C4-2B (cell line): ENCODE results near the gene SPATA31D1.

Experiments used
- H3K27ac ChIP-seq: fragments of 450-650 bp; 2 replicates; pipeline ENCODE4 v1.5.1; 2017
- CTCF ChIP-seq: fragments of 450-650 bp; conservative IDR thresholded peaks from 2 replicates; pipeline ENCODE4 v1.5.1; 2017; ENCODE audit warnings: mild to moderate bottlenecking
- ZFX ChIP-seq: fragments of 450-650 bp; IDR thresholded peaks from 2 replicates; pipeline ENCODE4 v1.6.1; 2017

Gene SPATA31D1

GRCh38 chr9:81993656-81994055, 5.1 kb downstream of the SPATA31D1 start:
- no peak for TF ChIP-seq ZFX
- no peak for TF ChIP-seq CTCF
- H3K27ac ChIP-seq, result no peak overlapping the region

- TF ChIP-seq CTCF, result no peak
- no peak for TF ChIP-seq ZFX
- H3K27ac ChIP-seq, result no peak overlapping the region
Measured at GRCh38 chr9:81999806-82000205, 11.2 kb downstream of the SPATA31D1 start.

GRCh38 chr9:82010711-82011110, 22.1 kb downstream of the SPATA31D1 start:
- no peak for TF ChIP-seq ZFX
- TF ChIP-seq CTCF, result no peak
- H3K27ac ChIP-seq, result no peak overlapping the region

- TF ChIP-seq ZFX, result no peak
- no peak for TF ChIP-seq CTCF
- H3K27ac ChIP-seq, result no peak overlapping the region
Measured at GRCh38 chr9:82011133-82011532, 22.6 kb downstream of the SPATA31D1 start.

- TF ChIP-seq CTCF (no peak), ZFX (no peak)
- no peak overlapping the region for H3K27ac ChIP-seq
Measured at GRCh38 chr9:82012276-82012675, 23.7 kb downstream of the SPATA31D1 start.

- TF ChIP-seq ZFX (no peak), CTCF (no peak)
- H3K27ac ChIP-seq, result no peak overlapping the region
Measured at GRCh38 chr9:82020331-82020730, 31.8 kb downstream of the SPATA31D1 start.

- H3K27ac ChIP-seq, result peak overlapping the region; percentile 25; the same call in 1 of the 2 replicates
- TF ChIP-seq CTCF, result no peak
- no peak for TF ChIP-seq ZFX
Measured at GRCh38 chr9:82021198-82021597, 32.6 kb downstream of the SPATA31D1 start.
